GM13976 (cell line): Measurements from ENCODE around the gene IL15RA.

ENCODE experiments used
- DNase-seq: peaks from one replicate; pipeline ENCODE4 v3.0.0; 2012; ENCODE audit warnings: low spot score
- in situ Hi-C: fragments of 300-500 bp; cut with MboI; formaldehyde crosslinking; loops from one replicate; pipeline ENCODE4 v1.12.0; 2022; ENCODE audit warnings: low sequenced_read_pairs, mixed read lengths, inconsistent platforms; ENCODE audit not compliant: unreplicated experiment
- TF ChIP-seq, protein P1 (sequence below): IDR thresholded peaks from 2 replicates; pipeline ENCODE4 v1.5.1; 2012; ENCODE audit warnings: borderline replicate concordance, mild to moderate bottlenecking; ENCODE audit not compliant: insufficient read depth; ENCODE audit errors: extremely low read depth, missing control alignments, control extremely low read depth

Gene IL15RA

DNA sequence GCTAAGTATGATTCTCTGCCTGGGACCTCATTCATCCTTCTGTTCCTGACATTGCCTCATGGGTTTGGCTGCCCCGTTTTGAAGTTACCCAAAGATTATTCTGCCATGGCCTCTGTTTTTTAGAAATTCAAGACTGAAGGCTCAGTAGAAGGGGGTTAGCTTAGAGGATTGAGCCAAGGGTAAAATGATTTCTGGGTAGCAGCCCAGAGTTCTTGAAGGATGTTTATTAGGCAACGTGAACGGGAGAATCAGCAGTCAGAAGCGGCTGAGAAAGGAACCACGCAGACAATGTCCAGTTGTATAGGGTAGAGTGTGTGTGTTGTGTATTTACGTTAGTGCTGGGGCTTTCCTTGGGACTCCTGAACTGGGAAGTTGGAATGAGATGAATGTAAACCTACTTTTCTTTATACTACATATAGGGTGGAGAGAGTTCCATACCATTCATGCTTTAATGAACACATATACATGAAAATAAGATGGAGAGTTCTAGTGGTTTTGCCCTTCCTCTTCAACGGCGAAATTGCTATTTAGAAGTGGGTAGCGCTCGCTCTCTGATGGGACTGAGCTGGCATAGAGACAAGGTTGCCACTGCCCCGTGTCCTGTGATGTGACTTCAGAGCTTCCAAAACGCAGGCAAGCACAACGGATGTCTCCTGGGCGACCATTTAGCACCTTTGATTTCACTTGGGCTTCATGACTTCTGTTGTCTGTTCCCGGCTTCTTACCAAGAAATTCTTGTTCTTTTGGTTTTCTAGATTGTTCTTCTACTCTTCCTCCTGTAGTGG, 35.0 kb upstream of the IL15RA start:
- DNase-seq = no peak
- in situ Hi-C loops = no loop called here
- TF ChIP-seq, protein P1, sequence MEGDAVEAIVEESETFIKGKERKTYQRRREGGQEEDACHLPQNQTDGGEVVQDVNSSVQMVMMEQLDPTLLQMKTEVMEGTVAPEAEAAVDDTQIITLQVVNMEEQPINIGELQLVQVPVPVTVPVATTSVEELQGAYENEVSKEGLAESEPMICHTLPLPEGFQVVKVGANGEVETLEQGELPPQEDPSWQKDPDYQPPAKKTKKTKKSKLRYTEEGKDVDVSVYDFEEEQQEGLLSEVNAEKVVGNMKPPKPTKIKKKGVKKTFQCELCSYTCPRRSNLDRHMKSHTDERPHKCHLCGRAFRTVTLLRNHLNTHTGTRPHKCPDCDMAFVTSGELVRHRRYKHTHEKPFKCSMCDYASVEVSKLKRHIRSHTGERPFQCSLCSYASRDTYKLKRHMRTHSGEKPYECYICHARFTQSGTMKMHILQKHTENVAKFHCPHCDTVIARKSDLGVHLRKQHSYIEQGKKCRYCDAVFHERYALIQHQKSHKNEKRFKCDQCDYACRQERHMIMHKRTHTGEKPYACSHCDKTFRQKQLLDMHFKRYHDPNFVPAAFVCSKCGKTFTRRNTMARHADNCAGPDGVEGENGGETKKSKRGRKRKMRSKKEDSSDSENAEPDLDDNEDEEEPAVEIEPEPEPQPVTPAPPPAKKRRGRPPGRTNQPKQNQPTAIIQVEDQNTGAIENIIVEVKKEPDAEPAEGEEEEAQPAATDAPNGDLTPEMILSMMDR = no peak

DNA sequence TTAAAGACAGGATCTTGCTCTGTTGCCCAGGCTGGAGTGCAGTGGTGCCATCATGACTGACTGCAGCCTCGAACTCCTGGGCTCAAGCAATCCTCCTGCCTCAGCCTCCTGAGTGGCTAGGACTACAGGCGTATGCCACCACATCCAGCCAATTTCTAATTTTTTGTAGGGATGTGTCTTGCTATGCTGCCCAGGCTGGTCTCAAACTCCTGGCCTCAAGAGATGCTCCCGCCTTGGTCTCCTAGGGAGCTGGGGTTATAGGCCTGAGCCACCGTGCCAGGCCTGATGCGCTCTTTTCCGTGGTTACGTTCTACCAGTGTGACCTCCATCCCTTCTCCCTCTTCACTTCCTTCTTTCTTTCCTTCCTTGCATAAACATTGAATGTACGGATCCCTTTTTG, 34.2 kb upstream of the IL15RA start:
- DNase-seq = no peak
- in situ Hi-C loops = no loop called here

DNA sequence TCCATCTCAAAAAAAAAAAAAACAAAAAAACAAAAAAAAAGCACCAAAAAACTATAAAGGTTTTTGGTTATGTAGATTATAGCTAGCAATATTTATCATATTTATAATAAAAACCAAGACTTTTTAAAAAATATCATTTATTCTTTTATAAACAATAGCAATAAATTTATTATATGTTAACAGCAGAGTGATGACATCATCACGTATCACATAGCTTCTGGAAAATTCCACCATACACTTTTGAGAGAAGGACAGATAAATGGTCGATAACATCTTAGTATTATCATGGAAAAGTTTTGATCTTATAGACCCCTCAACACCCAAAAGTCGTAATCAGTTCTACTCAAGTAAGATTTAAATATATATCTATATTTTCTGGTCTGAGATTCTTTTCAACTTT, 33.2 kb upstream of the IL15RA start:
- TF ChIP-seq, protein P1 = no peak
- no peak for DNase-seq
- in situ Hi-C loops = no loop called here

More for the DNA sequence above, 34.2 kb upstream of the IL15RA start:
- TF ChIP-seq, protein P1 = no peak

DNA sequence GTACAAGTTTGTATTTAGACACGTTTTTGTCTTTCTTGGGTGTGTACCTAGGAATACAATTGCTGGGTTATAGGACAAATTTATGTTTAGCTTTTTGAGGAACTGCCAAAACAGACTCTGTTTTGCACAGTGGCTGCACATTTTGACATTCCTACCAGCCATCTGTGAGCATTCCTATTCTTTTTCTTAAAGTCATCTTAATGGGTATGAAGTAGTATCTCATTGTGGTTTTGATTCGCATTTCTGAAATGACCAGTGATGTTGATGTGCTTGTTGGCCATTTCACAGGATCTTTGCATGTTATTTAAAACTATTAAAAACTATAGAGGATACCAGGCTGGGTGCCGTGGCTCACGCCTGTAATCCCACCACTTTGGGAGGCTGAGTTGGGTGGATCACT, 32.6 kb upstream of the IL15RA start:
- TF ChIP-seq, protein P1 = no peak
- no peak for DNase-seq
- in situ Hi-C loops = no loop called here

DNA sequence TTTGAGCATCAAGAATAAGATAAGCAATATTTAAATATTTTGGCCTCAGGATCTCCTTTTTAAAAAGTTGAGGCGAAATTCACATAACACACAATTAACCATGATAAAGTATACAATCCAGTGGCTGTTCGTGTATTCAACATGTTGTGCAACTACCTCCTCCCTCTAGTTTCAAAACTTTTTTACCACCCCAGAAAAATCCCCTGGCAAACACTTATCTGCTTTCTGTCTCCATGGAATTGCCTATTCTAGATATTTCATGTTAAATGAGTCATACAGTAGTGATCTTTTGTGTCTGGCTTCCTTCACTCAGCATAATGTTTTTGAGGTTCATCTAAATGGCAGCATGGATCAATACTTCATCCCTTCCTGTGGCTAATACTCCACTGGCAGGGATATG, 31.8 kb upstream of the IL15RA start:
- in situ Hi-C loops = no loop called here
- DNase-seq = no peak
- TF ChIP-seq, protein P1 = no peak

DNA sequence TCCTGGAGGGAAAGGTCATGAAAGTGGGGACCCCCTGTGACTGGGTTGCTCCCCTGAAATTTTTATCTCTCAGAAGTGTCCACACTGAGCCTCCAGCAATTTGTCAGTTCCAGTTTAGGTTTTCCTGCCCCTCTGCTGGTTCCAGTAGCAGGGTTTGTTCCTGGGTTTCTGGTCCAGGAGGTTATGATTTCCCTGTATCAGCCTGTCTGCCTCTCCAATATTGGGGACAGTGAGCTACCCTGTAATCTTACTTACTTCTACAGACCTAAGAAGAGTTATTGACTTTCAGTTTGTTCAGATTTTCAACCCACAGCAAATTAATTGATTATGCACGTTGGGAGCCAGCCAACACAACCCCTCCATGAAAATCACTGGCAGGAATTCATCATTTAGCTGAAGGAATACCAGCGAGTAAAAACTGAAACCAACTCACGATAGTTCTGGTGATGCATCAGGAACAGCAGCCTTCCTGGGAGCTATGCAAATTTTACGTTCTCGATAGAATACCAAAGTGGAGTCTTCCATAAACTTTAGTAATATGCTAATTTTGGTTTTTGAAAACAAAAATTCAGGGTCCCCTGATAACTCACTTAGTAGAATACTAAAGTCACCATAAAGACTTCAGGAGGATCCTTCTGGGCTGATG, 31.3 kb upstream of the IL15RA start:
- TF ChIP-seq, protein P1 = no peak
- no peak for DNase-seq
- in situ Hi-C loops = no loop called here
